Ectodermal cell (in vitro differentiated cells): ENCODE data around the gene NFKB2.
A peak's percentile ranks its signal among the peaks of the same experiment; 100 is the strongest.

Experiments used
- H3K27ac ChIP-seq: 2 replicates; pipeline ENCODE4 v1.7.0; 2013; ENCODE audit warnings: mild to moderate bottlenecking, low read depth, low read length; ENCODE audit not compliant: insufficient read depth, poor library complexity, severe bottlenecking
- H3K27me3 ChIP-seq: 2 replicates; pipeline ENCODE4 v1.7.0; 2013; ENCODE audit warnings: mild to moderate bottlenecking, low read length; ENCODE audit not compliant: insufficient read depth, control insufficient read depth, poor library complexity, severe bottlenecking
- H3K36me3 ChIP-seq: one replicate; pipeline ENCODE4 v1.7.0; 2013; ENCODE audit warnings: low read length; ENCODE audit not compliant: control insufficient read depth, insufficient read depth
- H3K4me1 ChIP-seq: one replicate; pipeline ENCODE4 v1.7.0; 2013; ENCODE audit warnings: low read length; ENCODE audit not compliant: control insufficient read depth, insufficient read depth
- H3K4me3 ChIP-seq: 2 replicates; pipeline ENCODE4 v1.7.0; 2013; ENCODE audit warnings: low read depth, low read length, control low read depth; ENCODE audit not compliant: insufficient read depth
- H3K9me3 ChIP-seq: 2 replicates; pipeline ENCODE4 v1.7.0; 2013; ENCODE audit warnings: mild to moderate bottlenecking, low read length, moderate library complexity; ENCODE audit not compliant: control insufficient read depth
- WGBS, 2 experiments: methylation state at CpG; one replicate each; pipeline ENCODE4 v1.1.7; 2013; ENCODE audit warnings: missing lambda C conversion rate in 2 of 2; 5-methylcytosine and 5-hydroxymethylcytosine counted together

NFKB2 gene

GRCh38 chr10:102394079-102394800, 1.3 kb upstream of the NFKB2 start:
- H3K27me3 ChIP-seq = peaks cover 56% of the 10 kb centered on the region
- 1% methylated on average over 71 of the region's 71 CpGs for WGBS, 2 experiments
- H3K36me3 ChIP-seq = no peaks in the 10 kb centered on the region
- no peak overlapping the region for H3K27ac ChIP-seq
- peaks cover 14% of the 10 kb centered on the region for H3K4me1 ChIP-seq
- H3K9me3 ChIP-seq = no peaks in the 10 kb centered on the region
- peak overlapping the region; percentile 71 for H3K4me3 ChIP-seq

GRCh38 chr10:102394801-102395399, 605 bp upstream of the NFKB2 start:
- H3K27ac ChIP-seq = no peak overlapping the region
- WGBS, 2 experiments = 2 to 5% methylated on average over 33 to 34 of the region's 35 CpGs

GRCh38 chr10:102396317-102396650, 779 bp downstream of the NFKB2 start:
- H3K9me3 ChIP-seq = no peaks in the 10 kb centered on the region
- H3K36me3 ChIP-seq = no peaks in the 10 kb centered on the region
- peaks cover 35% of the 10 kb centered on the region for H3K27me3 ChIP-seq
- peaks cover 14% of the 10 kb centered on the region for H3K4me1 ChIP-seq
- H3K4me3 ChIP-seq = peak overlapping the region; percentile 71
- WGBS, 2 experiments = 57 to 64% methylated on average over 4 of the region's 4 CpGs
- no peak overlapping the region for H3K27ac ChIP-seq

More at GRCh38 chr10:102394801-102395399, 605 bp upstream of the NFKB2 start:
- no peaks in the 10 kb centered on the region for H3K36me3 ChIP-seq
- peak overlapping the region; percentile 71 for H3K4me3 ChIP-seq
- H3K4me1 ChIP-seq = peaks cover 14% of the 10 kb centered on the region
- H3K27me3 ChIP-seq = peaks cover 49% of the 10 kb centered on the region
- H3K9me3 ChIP-seq = no peaks in the 10 kb centered on the region

- WGBS, 2 experiments = 93 to 95% methylated on average over 12 of the region's 12 CpGs
- Histone ChIP-seq H3K27me3 (peaks cover 34% of the 10 kb centered on the region), H3K4me3 (no peak overlapping the region), H3K36me3 (no peaks in the 10 kb centered on the region), H3K4me1 (peaks cover 14% of the 10 kb centered on the region), H3K9me3 (no peaks in the 10 kb centered on the region), H3K27ac (no peak overlapping the region)
Measured at GRCh38 chr10:102396730-102397151, 1.2 kb downstream of the NFKB2 start.

GRCh38 chr10:102397222-102398171, 2.0 kb downstream of the NFKB2 start:
- 96 to 97% methylated on average over 14 of the region's 14 CpGs for WGBS, 2 experiments
- no peaks in the 10 kb centered on the region for H3K36me3 ChIP-seq

GRCh38 chr10:102398172-102399020, 2.9 kb downstream of the NFKB2 start:
- H3K4me3 ChIP-seq = no peak overlapping the region

More at GRCh38 chr10:102397222-102398171, 2.0 kb downstream of the NFKB2 start:
- H3K4me3 ChIP-seq = no peak overlapping the region
- no peaks in the 10 kb centered on the region for H3K9me3 ChIP-seq
- H3K4me1 ChIP-seq = peaks cover 14% of the 10 kb centered on the region
- H3K27ac ChIP-seq = no peak overlapping the region
- peaks cover 29% of the 10 kb centered on the region for H3K27me3 ChIP-seq

GRCh38 chr10:102399217-102400021, 3.9 kb downstream of the NFKB2 start:
- no peak overlapping the region for H3K27ac ChIP-seq

More at GRCh38 chr10:102398172-102399020, 2.9 kb downstream of the NFKB2 start:
- WGBS, 2 experiments = 93 to 94% methylated on average over 21 of the region's 21 CpGs
- Histone ChIP-seq H3K36me3 (no peaks in the 10 kb centered on the region), H3K9me3 (no peaks in the 10 kb centered on the region), H3K27me3 (peaks cover 20% of the 10 kb centered on the region), H3K4me1 (peaks cover 14% of the 10 kb centered on the region), H3K27ac (no peak overlapping the region)

GRCh38 chr10:102400076-102400475, 4.6 kb downstream of the NFKB2 start:
- WGBS, 2 experiments = 92 to 94% methylated on average over 17 of the region's 17 CpGs
- H3K27ac ChIP-seq = no peak overlapping the region
- no peaks in the 10 kb centered on the region for H3K9me3 ChIP-seq
- H3K4me3 ChIP-seq = no peak overlapping the region
- H3K4me1 ChIP-seq = peaks cover 8% of the 10 kb centered on the region
- peaks cover 3% of the 10 kb centered on the region for H3K27me3 ChIP-seq
- H3K36me3 ChIP-seq = no peaks in the 10 kb centered on the region

More at GRCh38 chr10:102399217-102400021, 3.9 kb downstream of the NFKB2 start:
- WGBS, 2 experiments = 7 to 8% methylated on average over 72 of the region's 72 CpGs
- H3K4me1 ChIP-seq = peaks cover 12% of the 10 kb centered on the region
- no peaks in the 10 kb centered on the region for H3K36me3 ChIP-seq
- peaks cover 9% of the 10 kb centered on the region for H3K27me3 ChIP-seq
- no peaks in the 10 kb centered on the region for H3K9me3 ChIP-seq
- peak overlapping the region; percentile 49 for H3K4me3 ChIP-seq
